HEK293 (cell line): ENCODE measurements around the gene PPM1L.

Experiments used
- CTCF ChIA-PET: fragments of 350-600 bp; formaldehyde crosslinking; extraction: SDS; loops from one replicate; lab custom pipeline; 2021; ENCODE audit warnings: antibody characterized with exemption; lab: Yijun Ruan, JAX
- POLR2A ChIA-PET: fragments of 300-600 bp; formaldehyde crosslinking; extraction: SDS; loops from one replicate; lab custom pipeline; 2020; ENCODE audit warnings: antibody characterized with exemption, inconsistent platforms; lab: Yijun Ruan, JAX
- H3K27ac ChIP-seq: fragments of 200-500 bp; sonication (Bioruptor generic); 2 replicates; pipeline ENCODE4 v1.5.1; 2014; ENCODE audit warnings: low read depth, low read length, control low read depth, inconsistent platforms; ENCODE audit errors: extremely low read depth
- H3K36me3 ChIP-seq, 2 experiments: fragments of 200-500 bp in 1 of 2; sonication (Bioruptor generic) in 1 of 2; 1 replicate in 1 of 2; 2 replicates in 1 of 2; pipeline ENCODE4 v1.5.1; 2014 to 2017; ENCODE audit warnings: inconsistent platforms in 2 of 2, low read length in 2 of 2; ENCODE audit not compliant: control insufficient read depth in 2 of 2, insufficient read depth in 1 of 2
- H3K4me1 ChIP-seq: fragments of 200-500 bp; sonication (Bioruptor generic); 2 replicates; pipeline ENCODE4 v1.5.1; 2014; ENCODE audit warnings: mild to moderate bottlenecking, low read length, inconsistent platforms; ENCODE audit not compliant: control insufficient read depth, insufficient read depth
- H3K4me3 ChIP-seq: 2 replicates; pipeline ENCODE4 v1.5.1; 2011; ENCODE audit warnings: low read depth, mild to moderate bottlenecking, control low read depth, low read length, moderate library complexity
- H3K9me3 ChIP-seq: fragments of 200-500 bp; sonication (Bioruptor generic); 2 replicates; pipeline ENCODE4 v1.5.1; 2014; ENCODE audit warnings: low read depth, low read length, inconsistent platforms; ENCODE audit not compliant: control insufficient read depth, insufficient read depth
- FEZF1 ChIP-seq: fragments of 450-650 bp; formaldehyde crosslinking; IDR thresholded peaks from 2 replicates; pipeline ENCODE4 v1.5.1; 2016; ENCODE audit warnings: missing biosample characterization, missing genetic modification characterization
- KLF10 ChIP-seq: fragments of 450-650 bp; IDR thresholded peaks from 2 replicates; pipeline ENCODE4 v1.5.1; 2018; ENCODE audit warnings: missing biosample characterization, mild to moderate bottlenecking, missing genetic modification characterization
- RBAK ChIP-seq: fragments of 450-650 bp; formaldehyde crosslinking; IDR thresholded peaks from 2 replicates; pipeline ENCODE4 v1.5.1; 2016; ENCODE audit warnings: missing biosample characterization, missing genetic modification characterization
- REPIN1 ChIP-seq: fragments of 450-650 bp; formaldehyde crosslinking; IDR thresholded peaks from 2 replicates; pipeline ENCODE4 v1.5.1; 2017; ENCODE audit warnings: missing biosample characterization, missing genetic modification characterization, low read depth
- SCRT1 ChIP-seq: fragments of 450-650 bp; formaldehyde crosslinking; IDR thresholded peaks from 2 replicates; pipeline ENCODE4 v1.5.1; 2016; ENCODE audit warnings: missing biosample characterization, missing genetic modification characterization, borderline replicate concordance
- TCF7L2 ChIP-seq: IDR thresholded peaks from 2 replicates; pipeline ENCODE4 v1.6.1; 2011; ENCODE audit warnings: low read depth, mild to moderate bottlenecking, inconsistent platforms, low read length, moderate library complexity, borderline replicate concordance
- ZFP41 ChIP-seq: fragments of 450-650 bp; formaldehyde crosslinking; IDR thresholded peaks from 2 replicates; pipeline ENCODE4 v1.5.1; 2016; ENCODE audit warnings: missing biosample characterization, missing genetic modification characterization, borderline replicate concordance
- ZFP69B ChIP-seq: fragments of 450-650 bp; formaldehyde crosslinking; IDR thresholded peaks from 2 replicates; pipeline ENCODE4 v1.5.1; 2016; ENCODE audit warnings: missing biosample characterization, missing genetic modification characterization
- ZNF112 ChIP-seq: fragments of 450-650 bp; formaldehyde crosslinking; IDR thresholded peaks from 2 replicates; pipeline ENCODE4 v1.5.0; 2017; ENCODE audit warnings: missing biosample characterization, missing genetic modification characterization
- ZNF155 ChIP-seq: fragments of 450-650 bp; formaldehyde crosslinking; IDR thresholded peaks from 2 replicates; pipeline ENCODE4 v1.5.1; 2016; ENCODE audit warnings: missing biosample characterization, missing genetic modification characterization
- ZNF175 ChIP-seq: fragments of 450-650 bp; formaldehyde crosslinking; IDR thresholded peaks from 2 replicates; pipeline ENCODE4 v1.5.1; 2016; ENCODE audit warnings: missing biosample characterization, missing genetic modification characterization
- ZNF24 ChIP-seq: fragments of 450-650 bp; formaldehyde crosslinking; IDR thresholded peaks from 2 replicates; pipeline ENCODE4 v1.5.1; 2016; ENCODE audit warnings: missing biosample characterization, missing genetic modification characterization
- ZNF274 ChIP-seq, 2 experiments: fragments of 200-500 bp in 1 of 2; fragments of 450-650 bp in 1 of 2; sonication (Bioruptor generic) in 1 of 2; formaldehyde crosslinking in 1 of 2; IDR thresholded peaks; 2 replicates each; pipeline versions ENCODE4 v1.5.1 to v1.6.1; 2014 to 2016; ENCODE audit warnings: borderline replicate concordance in 1 of 2, inconsistent platforms in 1 of 2, low read length in 1 of 2, missing biosample characterization in 1 of 2, missing genetic modification characterization in 1 of 2
- ZNF391 ChIP-seq: fragments of 450-650 bp; formaldehyde crosslinking; IDR thresholded peaks from 2 replicates; pipeline ENCODE4 v1.5.1; 2016; ENCODE audit warnings: low read depth, missing biosample characterization, missing genetic modification characterization, borderline replicate concordance
- ZNF501 ChIP-seq: fragments of 450-650 bp; formaldehyde crosslinking; IDR thresholded peaks from 2 replicates; pipeline ENCODE4 v1.5.1; 2016; ENCODE audit warnings: missing biosample characterization, missing genetic modification characterization
- ZNF510 ChIP-seq: fragments of 450-650 bp; formaldehyde crosslinking; IDR thresholded peaks from 2 replicates; pipeline ENCODE4 v1.5.1; 2018; ENCODE audit warnings: mild to moderate bottlenecking, missing genetic modification characterization, missing biosample characterization; ENCODE audit not compliant: insufficient replicate concordance
- ZNF529 ChIP-seq: fragments of 450-650 bp; formaldehyde crosslinking; IDR thresholded peaks from 2 replicates; pipeline ENCODE4 v1.5.1; 2017; ENCODE audit warnings: missing genetic modification characterization, missing biosample characterization; ENCODE audit not compliant: insufficient replicate concordance
- ZNF558 ChIP-seq: fragments of 450-650 bp; formaldehyde crosslinking; IDR thresholded peaks from 2 replicates; pipeline ENCODE4 v1.5.1; 2016; ENCODE audit warnings: missing biosample characterization, missing genetic modification characterization
- ZNF610 ChIP-seq: fragments of 450-650 bp; formaldehyde crosslinking; IDR thresholded peaks from 2 replicates; pipeline ENCODE4 v1.5.1; 2016; ENCODE audit warnings: missing biosample characterization, missing genetic modification characterization, borderline replicate concordance
- ZNF658 ChIP-seq: fragments of 450-650 bp; formaldehyde crosslinking; IDR thresholded peaks from 2 replicates; pipeline ENCODE4; 2016; ENCODE audit warnings: missing biosample characterization, missing genetic modification characterization
- ZNF777 ChIP-seq: fragments of 450-650 bp; formaldehyde crosslinking; IDR thresholded peaks from 2 replicates; pipeline ENCODE4 v1.5.1; 2017; ENCODE audit warnings: missing biosample characterization, missing genetic modification characterization, borderline replicate concordance
- ZSCAN23 ChIP-seq: fragments of 450-650 bp; formaldehyde crosslinking; IDR thresholded peaks from 2 replicates; pipeline ENCODE4 v1.5.1; 2016; ENCODE audit warnings: missing biosample characterization, missing genetic modification characterization
- TF ChIP-seq, protein P1 (sequence below): fragments of 450-650 bp; IDR thresholded peaks from 2 replicates; pipeline ENCODE4 v1.5.1; 2018; ENCODE audit warnings: missing biosample characterization, missing genetic modification characterization
- TF ChIP-seq, protein P2 (sequence below): fragments of 450-650 bp; formaldehyde crosslinking; IDR thresholded peaks from 2 replicates; pipeline ENCODE4 v1.5.1; 2016; ENCODE audit warnings: missing biosample characterization, missing genetic modification characterization
- TF ChIP-seq, protein P3 (sequence below): fragments of 450-650 bp; formaldehyde crosslinking; IDR thresholded peaks from 2 replicates; pipeline ENCODE4 v1.5.1; 2017; ENCODE audit warnings: missing biosample characterization, mild to moderate bottlenecking, missing genetic modification characterization, moderate library complexity
- TF ChIP-seq, protein P4 (sequence below): fragments of 450-650 bp; formaldehyde crosslinking; IDR thresholded peaks from 2 replicates; pipeline ENCODE4 v1.5.1; 2016; ENCODE audit warnings: missing biosample characterization, missing genetic modification characterization

PPM1L gene

DNA sequence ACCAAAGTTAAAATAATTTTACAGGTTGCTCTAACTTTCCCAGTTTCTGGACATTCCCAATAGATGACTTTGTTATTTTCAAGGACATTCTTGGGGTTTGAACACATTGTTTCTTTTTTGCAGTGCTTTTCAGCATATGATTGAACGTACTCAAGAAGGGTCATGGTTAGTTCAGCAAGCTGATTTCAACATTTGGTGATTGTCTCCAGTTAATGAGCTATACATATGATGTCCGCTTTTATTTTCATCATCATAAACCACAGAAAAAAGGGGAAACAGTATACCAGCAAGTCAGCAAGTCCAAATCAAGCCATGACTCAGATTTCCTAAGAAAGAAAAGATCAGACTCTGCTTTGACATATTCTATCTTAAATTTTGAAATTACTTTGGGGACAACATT, 279.7 kb downstream of the PPM1L start:
- TF ChIP-seq ZNF501 = no peak
- no peak for TF ChIP-seq KLF10
- no peak for TF ChIP-seq ZNF175 (tag by site-specific recombination)
- TF ChIP-seq, protein P1, sequence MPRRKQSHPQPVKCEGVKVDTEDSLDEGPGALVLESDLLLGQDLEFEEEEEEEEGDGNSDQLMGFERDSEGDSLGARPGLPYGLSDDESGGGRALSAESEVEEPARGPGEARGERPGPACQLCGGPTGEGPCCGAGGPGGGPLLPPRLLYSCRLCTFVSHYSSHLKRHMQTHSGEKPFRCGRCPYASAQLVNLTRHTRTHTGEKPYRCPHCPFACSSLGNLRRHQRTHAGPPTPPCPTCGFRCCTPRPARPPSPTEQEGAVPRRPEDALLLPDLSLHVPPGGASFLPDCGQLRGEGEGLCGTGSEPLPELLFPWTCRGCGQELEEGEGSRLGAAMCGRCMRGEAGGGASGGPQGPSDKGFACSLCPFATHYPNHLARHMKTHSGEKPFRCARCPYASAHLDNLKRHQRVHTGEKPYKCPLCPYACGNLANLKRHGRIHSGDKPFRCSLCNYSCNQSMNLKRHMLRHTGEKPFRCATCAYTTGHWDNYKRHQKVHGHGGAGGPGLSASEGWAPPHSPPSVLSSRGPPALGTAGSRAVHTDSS (tag by site-specific recombination) = no peak
- no peak for TF ChIP-seq ZFP69B (tag by site-specific recombination)
- TF ChIP-seq ZFP41 (tag by site-specific recombination) = no peak
- TF ChIP-seq ZNF658 (tag by site-specific recombination) = no peak
- TF ChIP-seq SCRT1 (tag by site-specific recombination) = no peak
- TF ChIP-seq ZNF24 (tag by site-specific recombination) = no peak
- no peak for TF ChIP-seq ZNF155 (tag by site-specific recombination)
- no peak for TF ChIP-seq FEZF1 (tag by site-specific recombination)
- no peak for TF ChIP-seq ZNF610 (tag by site-specific recombination)
- TF ChIP-seq, protein P2, sequence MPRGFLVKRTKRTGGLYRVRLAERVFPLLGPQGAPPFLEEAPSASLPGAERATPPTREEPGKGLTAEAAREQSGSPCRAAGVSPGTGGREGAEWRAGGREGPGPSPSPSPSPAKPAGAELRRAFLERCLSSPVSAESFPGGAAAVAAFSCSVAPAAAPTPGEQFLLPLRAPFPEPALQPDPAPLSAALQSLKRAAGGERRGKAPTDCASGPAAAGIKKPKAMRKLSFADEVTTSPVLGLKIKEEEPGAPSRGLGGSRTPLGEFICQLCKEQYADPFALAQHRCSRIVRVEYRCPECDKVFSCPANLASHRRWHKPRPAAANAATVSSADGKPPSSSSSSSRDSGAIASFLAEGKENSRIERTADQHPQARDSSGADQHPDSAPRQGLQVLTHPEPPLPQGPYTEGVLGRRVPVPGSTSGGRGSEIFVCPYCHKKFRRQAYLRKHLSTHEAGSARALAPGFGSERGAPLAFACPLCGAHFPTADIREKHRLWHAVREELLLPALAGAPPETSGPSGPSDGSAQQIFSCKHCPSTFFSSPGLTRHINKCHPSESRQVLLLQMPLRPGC (tag by site-specific recombination) = no peak
- no peak for TF ChIP-seq ZNF112 (tag by site-specific recombination)
- no peak for TF ChIP-seq ZSCAN23 (tag by site-specific recombination)
- TF ChIP-seq ZNF274 (IDR thresholded peaks at IDR 0.05; ENCODE audit: low read length) = no peak
- TF ChIP-seq ZNF274 (tag by site-specific recombination; IDR thresholded peaks at IDR 0.05; ENCODE audit: borderline replicate concordance) = no peak
- no peak for TF ChIP-seq ZNF510 (tag by site-specific recombination)
- Histone ChIP-seq H3K9me3 (no peaks in the 10 kb centered on the region), H3K4me1 (no peaks in the 10 kb centered on the region), H3K4me3 (no peak overlapping the region), H3K27ac (no peak overlapping the region), H3K36me3 (no peaks in the 10 kb centered on the region)
- CTCF ChIA-PET = no interaction called here
- POLR2A ChIA-PET = no interaction called here

DNA sequence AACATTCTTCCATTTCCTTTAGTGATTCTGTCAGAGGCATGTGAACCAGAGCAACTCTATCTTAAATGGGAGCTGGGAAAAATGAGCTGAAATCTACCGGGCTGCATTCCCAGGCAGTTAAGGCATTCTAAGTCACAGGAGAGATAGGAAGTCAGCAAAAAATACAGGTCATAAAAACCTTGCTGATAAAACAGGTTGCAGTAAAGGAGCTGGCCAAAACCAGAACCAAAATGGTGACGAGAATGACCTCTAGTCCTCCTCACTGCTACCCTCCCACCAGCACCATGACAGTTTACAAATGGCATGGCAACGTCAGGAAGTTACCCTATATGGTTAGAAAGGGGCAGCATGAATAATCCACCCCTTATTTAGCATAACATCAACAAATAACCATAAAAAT, 282.7 kb downstream of the PPM1L start:
- H3K9me3 ChIP-seq = no peaks in the 10 kb centered on the region
- H3K4me3 ChIP-seq = no peak overlapping the region
- TF ChIP-seq ZNF529 = no peak
- no peak for TF ChIP-seq ZNF391 (tag by site-specific recombination)
- TF ChIP-seq ZNF658 (tag by site-specific recombination) = no peak
- TF ChIP-seq ZNF558 (tag by site-specific recombination) = no peak
- TF ChIP-seq, protein P3, sequence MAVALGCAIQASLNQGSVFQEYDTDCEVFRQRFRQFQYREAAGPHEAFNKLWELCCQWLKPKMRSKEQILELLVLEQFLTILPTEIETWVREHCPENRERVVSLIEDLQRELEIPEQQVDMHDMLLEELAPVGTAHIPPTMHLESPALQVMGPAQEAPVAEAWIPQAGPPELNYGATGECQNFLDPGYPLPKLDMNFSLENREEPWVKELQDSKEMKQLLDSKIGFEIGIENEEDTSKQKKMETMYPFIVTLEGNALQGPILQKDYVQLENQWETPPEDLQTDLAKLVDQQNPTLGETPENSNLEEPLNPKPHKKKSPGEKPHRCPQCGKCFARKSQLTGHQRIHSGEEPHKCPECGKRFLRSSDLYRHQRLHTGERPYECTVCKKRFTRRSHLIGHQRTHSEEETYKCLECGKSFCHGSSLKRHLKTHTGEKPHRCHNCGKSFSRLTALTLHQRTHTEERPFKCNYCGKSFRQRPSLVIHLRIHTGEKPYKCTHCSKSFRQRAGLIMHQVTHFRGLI (tag by site-specific recombination) = no peak
- TF ChIP-seq ZNF777 = no peak
- no peak for TF ChIP-seq RBAK (tag by site-specific recombination)
- no peak for TF ChIP-seq TCF7L2
- TF ChIP-seq, protein P4, sequence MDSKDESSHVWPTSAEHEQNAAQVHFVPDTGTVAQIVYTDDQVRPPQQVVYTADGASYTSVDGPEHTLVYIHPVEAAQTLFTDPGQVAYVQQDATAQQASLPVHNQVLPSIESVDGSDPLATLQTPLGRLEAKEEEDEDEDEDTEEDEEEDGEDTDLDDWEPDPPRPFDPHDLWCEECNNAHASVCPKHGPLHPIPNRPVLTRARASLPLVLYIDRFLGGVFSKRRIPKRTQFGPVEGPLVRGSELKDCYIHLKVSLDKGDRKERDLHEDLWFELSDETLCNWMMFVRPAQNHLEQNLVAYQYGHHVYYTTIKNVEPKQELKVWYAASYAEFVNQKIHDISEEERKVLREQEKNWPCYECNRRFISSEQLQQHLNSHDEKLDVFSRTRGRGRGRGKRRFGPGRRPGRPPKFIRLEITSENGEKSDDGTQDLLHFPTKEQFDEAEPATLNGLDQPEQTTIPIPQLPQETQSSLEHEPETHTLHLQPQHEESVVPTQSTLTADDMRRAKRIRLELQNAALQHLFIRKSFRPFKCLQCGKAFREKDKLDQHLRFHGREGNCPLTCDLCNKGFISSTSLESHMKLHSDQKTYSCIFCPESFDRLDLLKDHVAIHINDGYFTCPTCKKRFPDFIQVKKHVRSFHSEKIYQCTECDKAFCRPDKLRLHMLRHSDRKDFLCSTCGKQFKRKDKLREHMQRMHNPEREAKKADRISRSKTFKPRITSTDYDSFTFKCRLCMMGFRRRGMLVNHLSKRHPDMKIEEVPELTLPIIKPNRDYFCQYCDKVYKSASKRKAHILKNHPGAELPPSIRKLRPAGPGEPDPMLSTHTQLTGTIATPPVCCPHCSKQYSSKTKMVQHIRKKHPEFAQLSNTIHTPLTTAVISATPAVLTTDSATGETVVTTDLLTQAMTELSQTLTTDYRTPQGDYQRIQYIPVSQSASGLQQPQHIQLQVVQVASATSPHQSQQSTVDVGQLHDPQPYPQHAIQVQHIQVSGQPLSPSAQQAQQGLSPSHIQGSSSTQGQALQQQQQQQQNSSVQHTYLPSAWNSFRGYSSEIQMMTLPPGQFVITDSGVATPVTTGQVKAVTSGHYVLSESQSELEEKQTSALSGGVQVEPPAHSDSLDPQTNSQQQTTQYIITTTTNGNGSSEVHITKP = no peak
- no peak for TF ChIP-seq REPIN1 (tag by site-specific recombination)
- H3K36me3 ChIP-seq = no peaks in the 10 kb centered on the region
- H3K4me1 ChIP-seq = no peaks in the 10 kb centered on the region
- H3K27ac ChIP-seq = no peak overlapping the region
- ChIA-PET CTCF (interaction anchor here (0.6 kb wide), 3 partner anchors 44 to 876 kb away, joined by 3 read pairs; no protein-coding TSS in a partner anchor), POLR2A (no interaction called here)
